Transverse colon (tissue), 4 donors: ENCODE measurements around the gene SUGCT.

ENCODE experiments used
- CTCF ChIP-seq, 5 experiments: fragments of 200-600 bp in 3 of 5; fragments of 450-650 bp in 2 of 5; sonication (generic) in 3 of 5; IDR thresholded peaks; 1 replicate in 2 of 5; 2 replicates in 3 of 5; pipeline ENCODE4 v1.5.1; 2016 to 2017; ENCODE audit warnings: antibody characterized with exemption in 5 of 5, inconsistent platforms in 3 of 5, mild to moderate bottlenecking in 2 of 5, moderate library complexity in 1 of 5
- EP300 ChIP-seq: sonication (generic); formaldehyde crosslinking; IDR thresholded peaks from one replicate; pipeline ENCODE4 v1.6.1; 2017; ENCODE audit warnings: antibody characterized with exemption, low read depth
- POLR2A ChIP-seq: fragments of 450-650 bp; IDR thresholded peaks from one replicate; pipeline ENCODE4 v1.6.1; 2016; ENCODE audit warnings: antibody characterized with exemption, mild to moderate bottlenecking, moderate library complexity
- POLR2AphosphoS5 ChIP-seq, 3 donors: sonication (generic); formaldehyde crosslinking; IDR thresholded peaks; one replicate each; pipeline ENCODE4 v1.6.1; 2016; ENCODE audit warnings: antibody characterized with exemption in 3 of 3

- no peak for TF ChIP-seq POLR2AphosphoS5 (IDR thresholded peaks at IDR 0.05)
- TF ChIP-seq CTCF (IDR thresholded peaks at IDR 0.05), result no peak
- no peak for TF ChIP-seq POLR2A
- no peak for TF ChIP-seq EP300
Measured at GRCh38 chr7:40647719-40648118, 512.9 kb downstream of the SUGCT start.
